Activated CD4-positive, alpha-beta memory T cell treated with anti-CD3 and anti-CD28 coated beads, Interleukin-2, amount 10 ng/mL, durations not matched to agents 7 days and 5 days (primary cell): Measurements from ENCODE around the gene TMEM95. TPM values are rescaled to one million over a fixed set of nuclear protein-coding genes. Genes with fewer than 3 reads are reported as not detected.
"Not testable (repeated sequence)": the region's sequence is repeated elsewhere in the genome, so short reads cannot be mapped to it uniquely, and the experiment has no call there.

ENCODE experiments used
- CTCF ChIA-PET: fragments of 350-600 bp; sonication (Branson Sonifier 250); formaldehyde crosslinking; loops from one replicate; lab custom pipeline; 2021; ENCODE audit warnings: antibody characterized with exemption, inconsistent platforms; lab: Charles Lee
- POLR2A ChIA-PET: fragments of 350-600 bp; sonication (Branson Sonifier 250); formaldehyde crosslinking; loops from one replicate; lab custom pipeline; 2021; ENCODE audit warnings: antibody characterized with exemption; lab: Charles Lee
- DNase-seq: peaks from one replicate; pipeline ENCODE4 v3.0.0-alpha.2; 2020
- H3K27ac Mint-ChIP-seq: one replicate; pipeline ENCODE4 v1.8.0; 2021; ENCODE audit warnings: mild to moderate bottlenecking, mixed read lengths
- H3K27me3 Mint-ChIP-seq: one replicate; pipeline ENCODE4 v1.8.0; 2021; ENCODE audit warnings: mixed read lengths
- H3K36me3 Mint-ChIP-seq: one replicate; pipeline ENCODE4 v1.8.0; 2021; ENCODE audit warnings: low read depth, mixed read lengths
- H3K4me1 Mint-ChIP-seq: one replicate; pipeline ENCODE4 v1.8.0; 2021; ENCODE audit warnings: mixed read lengths
- H3K4me3 Mint-ChIP-seq: one replicate; pipeline ENCODE4 v1.8.0; 2021; ENCODE audit warnings: mild to moderate bottlenecking, mixed read lengths
- H3K9me3 Mint-ChIP-seq: one replicate; pipeline ENCODE4 v1.8.0; 2021; ENCODE audit warnings: mixed read lengths
- total RNA-seq, 2 experiments: library from RNA; stranded (reverse); gene quantifications; one replicate each; pipeline ENCODE4 v1.2.3, GENCODE V29; 2021

TMEM95 gene
- total RNA-seq, 2 experiments from 2014 or later = not detected

- Mint-ChIP-seq H3K4me1 (peaks cover 38% of the 10 kb centered on the region), H3K27me3 (no peaks in the 10 kb centered on the region), H3K36me3 (peaks cover 6% of the 10 kb centered on the region), H3K4me3 (no peak overlapping the region), H3K27ac (no peak overlapping the region), H3K9me3 (no peaks in the 10 kb centered on the region)
- ChIA-PET CTCF (interaction anchor here (5.0 to 5.9 kb wide), 2 partner anchors 10 to 12 kb away, joined by 39 to 48 read pairs; partner anchors contain the start of genes ACAP1 and GPS2), POLR2A (interaction anchor here (0.8 to 4.7 kb wide), 4 partner anchors 9 to 19 kb away, joined by 3 to 32 read pairs (median 10); partner anchors contain the start of genes ACAP1 and GPS2)
- DNase-seq = no peak
Observed at GRCh38 chr17:7327056-7327455, 27.9 kb upstream of the TMEM95 start.

GRCh38 chr17:7327501-7327900 is 27.5 kb upstream of the TMEM95 start:
- Mint-ChIP-seq H3K4me3 (peak overlapping the region; percentile 24), H3K4me1 (peaks cover 43% of the 10 kb centered on the region), H3K9me3 (no peaks in the 10 kb centered on the region), H3K27me3 (no peaks in the 10 kb centered on the region), H3K36me3 (peaks cover 4% of the 10 kb centered on the region), H3K27ac (no peak overlapping the region)
- ChIA-PET POLR2A (interaction anchor here (3.4 to 4.7 kb wide), 2 partner anchors 9 to 13 kb away, joined by 15 to 32 read pairs; partner anchors contain the start of genes ACAP1 and GPS2), CTCF (interaction anchor here (5.0 to 5.9 kb wide), 2 partner anchors 10 to 12 kb away, joined by 39 to 48 read pairs; partner anchors contain the start of genes ACAP1 and GPS2)
- no peak for DNase-seq

GRCh38 chr17:7328009-7328408 is 26.9 kb upstream of the TMEM95 start:
- H3K4me3 Mint-ChIP-seq = peak overlapping the region; percentile 85
- DNase-seq = no peak
- H3K27ac Mint-ChIP-seq = peak overlapping the region; percentile 41
- H3K9me3 Mint-ChIP-seq = no peaks in the 10 kb centered on the region
- H3K4me1 Mint-ChIP-seq = peaks cover 47% of the 10 kb centered on the region
- ChIA-PET POLR2A (interaction anchor here (1.6 to 2.8 kb wide), 5 partner anchors 10 to 21 kb away, joined by 4 to 45 read pairs (median 16); partner anchors contain the start of genes ACAP1 and GPS2), CTCF (interaction anchor here (5.0 to 5.9 kb wide), 2 partner anchors 9 to 12 kb away, joined by 39 to 48 read pairs; partner anchors contain the start of genes ACAP1 and GPS2)
- no peaks in the 10 kb centered on the region for H3K27me3 Mint-ChIP-seq
- peaks cover 4% of the 10 kb centered on the region for H3K36me3 Mint-ChIP-seq

GRCh38 chr17:7328840-7329373 is 26.0 kb upstream of the TMEM95 start, which contains the start of gene NEURL4:
Gene NEURL4, minus strand, starts transcription at chr17:7329335. Its CDS starts 23 bp downstream, at chr17:7329312.
- H3K9me3 Mint-ChIP-seq = no peaks in the 10 kb centered on the region
- ChIA-PET POLR2A (interaction anchor here (1.0 to 2.8 kb wide), 11 partner anchors 9 to 828 kb away, joined by 3 to 45 read pairs (median 10); partner anchors contain the start of genes ACAP1, GPS2, MPDU1 and TP53), CTCF (interaction anchor here (1.3 to 5.9 kb wide), 11 partner anchors 9 to 358 kb away, joined by 3 to 39 read pairs (median 7); partner anchors contain the start of genes GPS2, TMEM95, TP53 and WRAP53)
- H3K27ac Mint-ChIP-seq = peak within 1 kb of the TSS; percentile 93
- no peaks in the 10 kb centered on the region for H3K36me3 Mint-ChIP-seq
- H3K4me1 Mint-ChIP-seq = peaks cover 50% of the 10 kb centered on the region
- no peaks in the 10 kb centered on the region for H3K27me3 Mint-ChIP-seq
- no peak for DNase-seq
- peak within 1 kb of the TSS; percentile 85 for H3K4me3 Mint-ChIP-seq

- Mint-ChIP-seq H3K9me3 (no peaks in the 10 kb centered on the region), H3K36me3 (no peaks in the 10 kb centered on the region), H3K4me1 (peaks cover 49% of the 10 kb centered on the region), H3K27ac (peak overlapping the region; percentile 93), H3K4me3 (peak overlapping the region; percentile 85), H3K27me3 (no peaks in the 10 kb centered on the region)
- peak; percentile 97 for DNase-seq
- CTCF ChIA-PET = interaction anchor here (0.7 to 5.9 kb wide), 18 partner anchors 9 to 358 kb away, joined by 3 to 39 read pairs (median 4); partner anchors contain the start of genes GPS2, TMEM95, TP53 and WRAP53
- POLR2A ChIA-PET = interaction anchor here (0.6 to 2.8 kb wide), 18 partner anchors 8 to 827 kb away, joined by 3 to 45 read pairs (median 6); partner anchors contain the start of genes ACAP1, GPS2, MPDU1 and POLR2A
Observed at GRCh38 chr17:7329374-7329996, 25.5 kb upstream of the TMEM95 start.

- Mint-ChIP-seq H3K27me3 (no peaks in the 10 kb centered on the region), H3K9me3 (no peaks in the 10 kb centered on the region), H3K27ac (peak overlapping the region; percentile 93), H3K36me3 (no peaks in the 10 kb centered on the region), H3K4me1 (peaks cover 52% of the 10 kb centered on the region), H3K4me3 (peak overlapping the region; percentile 85)
- CTCF ChIA-PET = interaction anchor here (0.7 to 5.9 kb wide), 18 partner anchors 10 to 357 kb away, joined by 3 to 39 read pairs (median 4); partner anchors contain the start of genes GPS2, TMEM95, TP53 and WRAP53
- POLR2A ChIA-PET = interaction anchor here (0.6 to 2.8 kb wide), 17 partner anchors 8 to 826 kb away, joined by 3 to 45 read pairs (median 6); partner anchors contain the start of genes ACAP1, GPS2, MPDU1 and POLR2A
- peak; percentile 83 for DNase-seq
Observed at GRCh38 chr17:7329997-7330637, 24.8 kb upstream of the TMEM95 start.

- H3K36me3 Mint-ChIP-seq = no peaks in the 10 kb centered on the region
- CTCF ChIA-PET = interaction anchor here (1.7 to 5.9 kb wide), 3 partner anchors 14 to 25 kb away, joined by 7 to 39 read pairs (median 15); partner anchors contain the start of gene GPS2
- no peak for DNase-seq
- no peaks in the 10 kb centered on the region for H3K9me3 Mint-ChIP-seq
- H3K27ac Mint-ChIP-seq = peak overlapping the region; percentile 93
- H3K4me1 Mint-ChIP-seq = peaks cover 57% of the 10 kb centered on the region
- peak overlapping the region; percentile 85 for H3K4me3 Mint-ChIP-seq
- POLR2A ChIA-PET = interaction anchor here (0.9 to 2.8 kb wide), 6 partner anchors 13 to 356 kb away, joined by 3 to 45 read pairs (median 11); partner anchors contain the start of genes GPS2 and TP53
- no peaks in the 10 kb centered on the region for H3K27me3 Mint-ChIP-seq
Observed at GRCh38 chr17:7330638-7331015, 24.3 kb upstream of the TMEM95 start.

- ChIA-PET CTCF (no interaction called here), POLR2A (interaction anchor here (1.0 to 1.5 kb wide), 2 partner anchors 17 to 24 kb away, joined by 3 to 4 read pairs; partner anchors contain the start of gene GPS2)
- H3K4me3 Mint-ChIP-seq = peak overlapping the region; percentile 46
- peaks cover 3% of the 10 kb centered on the region for H3K36me3 Mint-ChIP-seq
- H3K27me3 Mint-ChIP-seq = no peaks in the 10 kb centered on the region
- peaks cover 66% of the 10 kb centered on the region for H3K4me1 Mint-ChIP-seq
- no peak for DNase-seq
- H3K9me3 Mint-ChIP-seq = no peaks in the 10 kb centered on the region
- H3K27ac Mint-ChIP-seq = peak overlapping the region; percentile 74
Observed at GRCh38 chr17:7332111-7332510, 22.8 kb upstream of the TMEM95 start.

GRCh38 chr17:7332600-7333069 is 22.3 kb upstream of the TMEM95 start:
- Mint-ChIP-seq H3K4me3 (peak overlapping the region; percentile 46), H3K27ac (peak overlapping the region; percentile 74), H3K4me1 (peaks cover 65% of the 10 kb centered on the region)
- CTCF ChIA-PET, H3K36me3 Mint-ChIP-seq, H3K27me3 Mint-ChIP-seq, H3K9me3 Mint-ChIP-seq: not testable (repeated sequence)
- POLR2A ChIA-PET = interaction anchor here (1.0 to 1.5 kb wide), 2 partner anchors 17 to 24 kb away, joined by 3 to 4 read pairs; partner anchors contain the start of gene GPS2
- peak; percentile 52 for DNase-seq

- ChIA-PET CTCF (interaction anchor here (1.0 to 3.3 kb wide), 3 partner anchors 11 to 101 kb away, joined by 4 to 18 read pairs (median 10); no protein-coding TSS in a partner anchor), POLR2A (interaction anchor here (0.9 to 5.0 kb wide), 9 partner anchors 10 to 238 kb away, joined by 3 to 109 read pairs (median 10); partner anchors contain the start of genes GPS2 and POLR2A)
Observed at GRCh38 chr17:7334938-7335538, 19.9 kb upstream of the TMEM95 start.

GRCh38 chr17:7335765-7336164 is 19.2 kb upstream of the TMEM95 start:
- ChIA-PET CTCF (interaction anchor here (0.8 to 3.3 kb wide), 12 partner anchors 10 to 783 kb away, joined by 3 to 48 read pairs (median 8); partner anchors contain the start of genes GPS2 and TMEM95), POLR2A (interaction anchor here (0.7 to 6.7 kb wide), 26 partner anchors 9 to 351 kb away, joined by 3 to 109 read pairs (median 8); partner anchors contain the start of genes CD68, FGF11, GPS2 and MPDU1)
- H3K9me3 Mint-ChIP-seq, H3K27me3 Mint-ChIP-seq, DNase-seq: not testable (repeated sequence)
- H3K27ac Mint-ChIP-seq = peak overlapping the region; percentile 91
- H3K4me1 Mint-ChIP-seq = peaks cover 59% of the 10 kb centered on the region
- peaks cover 26% of the 10 kb centered on the region for H3K36me3 Mint-ChIP-seq
- H3K4me3 Mint-ChIP-seq = peak overlapping the region; percentile 91

More at GRCh38 chr17:7334938-7335538, 19.9 kb upstream of the TMEM95 start:
- H3K4me1 Mint-ChIP-seq = peaks cover 58% of the 10 kb centered on the region
- H3K9me3 Mint-ChIP-seq = no peaks in the 10 kb centered on the region
- no peaks in the 10 kb centered on the region for H3K27me3 Mint-ChIP-seq
- H3K36me3 Mint-ChIP-seq = peaks cover 22% of the 10 kb centered on the region
- H3K27ac Mint-ChIP-seq = peak overlapping the region; percentile 91
- peak overlapping the region; percentile 40 for H3K4me3 Mint-ChIP-seq
- DNase-seq = no peak
